OCI-LY1 (cell line): ENCODE results near the gene LEKR1.

Experiments
- H2AFZ ChIP-seq: fragments of 200-600 bp; sonication (generic), shearing (Covaris generic); 2 replicates; pipeline ENCODE4 v1.6.0; 2014; ENCODE audit warnings: antibody characterized with exemption, mild to moderate bottlenecking, low read length
- H3F3A ChIP-seq: fragments of 200-600 bp; sonication (generic), shearing (Covaris generic); 2 replicates; pipeline ENCODE4 v1.6.0; 2014; ENCODE audit warnings: mild to moderate bottlenecking, antibody characterized with exemption, low read length, moderate library complexity; ENCODE audit not compliant: insufficient read depth
- H3K27ac ChIP-seq: fragments of 200-600 bp; sonication (generic); 2 replicates; pipeline ENCODE4 v1.5.1; 2014; ENCODE audit warnings: low read length, mixed run types, mild to moderate bottlenecking, low read depth; ENCODE audit not compliant: poor library complexity, severe bottlenecking
- H3K27me3 ChIP-seq: fragments of 200-600 bp; sonication (generic); 2 replicates; pipeline ENCODE4 v1.6.0; 2014; ENCODE audit warnings: antibody characterized with exemption, mild to moderate bottlenecking, low read length, moderate library complexity; ENCODE audit not compliant: insufficient read depth
- H3K36me3 ChIP-seq: fragments of 200-600 bp; sonication (generic); 2 replicates; pipeline ENCODE4 v1.6.1; 2014; ENCODE audit warnings: mild to moderate bottlenecking, antibody characterized with exemption, low read length, moderate library complexity, mixed read lengths; ENCODE audit not compliant: insufficient read depth
- H3K4me1 ChIP-seq: fragments of 200-600 bp; sonication (generic); 2 replicates; pipeline ENCODE4 v1.5.1; 2014; ENCODE audit warnings: mild to moderate bottlenecking, low read length, moderate library complexity; ENCODE audit not compliant: insufficient read depth, severe bottlenecking
- H3K4me2 ChIP-seq: fragments of 200-600 bp; sonication (generic), shearing (Covaris generic); 2 replicates; pipeline ENCODE4 v1.6.1; 2014; ENCODE audit warnings: low read length
- H3K4me3 ChIP-seq: fragments of 200-600 bp; sonication (generic); 2 replicates; pipeline ENCODE4 v1.5.1; 2014; ENCODE audit warnings: low read length, low read depth, mild to moderate bottlenecking, mixed read lengths; ENCODE audit not compliant: poor library complexity, severe bottlenecking
- H3K79me2 ChIP-seq: fragments of 200-600 bp; shearing (Covaris generic); 2 replicates; pipeline ENCODE4 v1.6.1; 2016; ENCODE audit warnings: mixed run types, low read length, mixed read lengths; ENCODE audit not compliant: insufficient read depth
- H3K9ac ChIP-seq: fragments of 200-600 bp; sonication (generic), shearing (Covaris generic); 2 replicates; pipeline ENCODE4 v1.6.1; 2014; ENCODE audit warnings: mild to moderate bottlenecking, low read length, mixed read lengths
- H3K9me2 ChIP-seq: fragments of 200-600 bp; sonication (generic), shearing (Covaris generic); 2 replicates; pipeline ENCODE4 v1.6.1; 2014; ENCODE audit warnings: low read depth, mild to moderate bottlenecking, low read length, mixed read lengths
- H3K9me3 ChIP-seq: fragments of 200-600 bp; shearing (Covaris generic); 2 replicates; pipeline ENCODE4 v1.6.1; 2014; ENCODE audit warnings: low read length, mixed read lengths
- H4K20me1 ChIP-seq: fragments of 200-600 bp; sonication (generic), shearing (Covaris generic); 2 replicates; pipeline ENCODE4 v1.6.0; 2016; ENCODE audit warnings: mild to moderate bottlenecking, low read length; ENCODE audit not compliant: insufficient read depth
- EZH2 ChIP-seq: fragments of 200-600 bp; sonication (generic), shearing (Covaris generic); IDR thresholded peaks from 2 replicates; pipeline ENCODE4 v1.8.0; 2017; ENCODE audit warnings: borderline replicate concordance, mixed run types, mild to moderate bottlenecking, antibody characterized with exemption, low read length, moderate library complexity, mixed read lengths
- TF ChIP-seq, protein P1 (sequence below): fragments of 200-600 bp; sonication (generic), shearing (Covaris generic); IDR thresholded peaks from 2 replicates; pipeline ENCODE4 v1.5.1; 2017; ENCODE audit warnings: mild to moderate bottlenecking, antibody characterized with exemption, low read length, moderate library complexity, mixed read lengths

LEKR1 gene

DNA sequence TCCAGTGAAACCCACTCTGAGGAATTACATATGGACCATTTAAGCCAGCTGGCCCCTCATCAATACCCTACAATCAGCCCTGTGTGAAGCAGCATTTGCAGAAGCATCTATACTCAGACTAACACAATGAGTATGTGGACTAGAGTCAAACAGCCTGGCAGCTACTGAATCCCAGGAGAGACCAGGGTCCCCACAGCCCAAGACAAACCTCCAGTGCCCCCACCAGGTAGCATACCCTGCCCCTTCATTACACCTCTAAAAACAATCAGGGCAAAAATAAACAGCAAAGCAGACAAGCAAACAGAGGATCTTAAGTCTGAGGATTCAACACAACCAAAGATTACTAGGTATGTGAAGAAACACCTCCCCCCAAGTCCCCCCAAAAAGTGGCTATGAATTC, 157.4 kb downstream of the LEKR1 start:
- TF ChIP-seq EZH2: no peak
- TF ChIP-seq, protein P1, sequence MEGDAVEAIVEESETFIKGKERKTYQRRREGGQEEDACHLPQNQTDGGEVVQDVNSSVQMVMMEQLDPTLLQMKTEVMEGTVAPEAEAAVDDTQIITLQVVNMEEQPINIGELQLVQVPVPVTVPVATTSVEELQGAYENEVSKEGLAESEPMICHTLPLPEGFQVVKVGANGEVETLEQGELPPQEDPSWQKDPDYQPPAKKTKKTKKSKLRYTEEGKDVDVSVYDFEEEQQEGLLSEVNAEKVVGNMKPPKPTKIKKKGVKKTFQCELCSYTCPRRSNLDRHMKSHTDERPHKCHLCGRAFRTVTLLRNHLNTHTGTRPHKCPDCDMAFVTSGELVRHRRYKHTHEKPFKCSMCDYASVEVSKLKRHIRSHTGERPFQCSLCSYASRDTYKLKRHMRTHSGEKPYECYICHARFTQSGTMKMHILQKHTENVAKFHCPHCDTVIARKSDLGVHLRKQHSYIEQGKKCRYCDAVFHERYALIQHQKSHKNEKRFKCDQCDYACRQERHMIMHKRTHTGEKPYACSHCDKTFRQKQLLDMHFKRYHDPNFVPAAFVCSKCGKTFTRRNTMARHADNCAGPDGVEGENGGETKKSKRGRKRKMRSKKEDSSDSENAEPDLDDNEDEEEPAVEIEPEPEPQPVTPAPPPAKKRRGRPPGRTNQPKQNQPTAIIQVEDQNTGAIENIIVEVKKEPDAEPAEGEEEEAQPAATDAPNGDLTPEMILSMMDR: peak; percentile 30
- Histone ChIP-seq H3K79me2 (no peaks in the 10 kb centered on the region), H3K9me3 (no peaks in the 10 kb centered on the region), H3K4me3 (no peak overlapping the region), H3K4me1 (peaks cover 12% of the 10 kb centered on the region), H3K9ac (no peak overlapping the region), H2AFZ (no peak overlapping the region), H3K27ac (no peak overlapping the region), H3K27me3 (no peaks in the 10 kb centered on the region), H3K4me2 (no peak overlapping the region), H3F3A (no peaks in the 10 kb centered on the region), H4K20me1 (no peaks in the 10 kb centered on the region), H3K36me3 (no peaks in the 10 kb centered on the region), H3K9me2 (no peaks in the 10 kb centered on the region)

DNA sequence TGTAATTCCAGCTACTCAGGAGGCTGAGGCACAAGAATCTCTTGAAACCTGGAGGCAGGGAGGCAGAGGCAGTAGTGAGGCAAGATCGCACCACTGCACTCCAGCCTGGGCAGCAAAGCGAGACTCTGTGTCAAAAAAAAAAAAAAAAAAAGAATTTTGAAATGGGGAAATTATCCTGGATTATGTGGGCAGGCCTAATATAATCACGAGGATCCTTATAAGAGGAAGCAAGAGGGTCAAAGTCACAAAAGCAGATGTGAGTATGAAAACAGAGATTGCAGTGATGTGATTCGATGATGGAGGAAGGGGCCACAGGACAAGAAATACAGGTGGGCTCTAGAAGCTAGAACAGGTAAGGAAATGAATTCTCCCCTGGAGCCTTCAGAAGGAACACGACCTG, 159.6 kb downstream of the LEKR1 start:
- Histone ChIP-seq H3K79me2 (no peaks in the 10 kb centered on the region), H3K36me3 (no peaks in the 10 kb centered on the region), H4K20me1 (no peaks in the 10 kb centered on the region), H3K9ac (no peak overlapping the region), H3K27me3 (no peaks in the 10 kb centered on the region), H3K9me2 (no peaks in the 10 kb centered on the region), H2AFZ (no peak overlapping the region), H3F3A (no peaks in the 10 kb centered on the region), H3K27ac (no peak overlapping the region), H3K4me1 (no peaks in the 10 kb centered on the region), H3K9me3 (no peaks in the 10 kb centered on the region), H3K4me2 (no peak overlapping the region), H3K4me3 (no peak overlapping the region)
- TF ChIP-seq, protein P1: no peak
- TF ChIP-seq EZH2: no peak

DNA sequence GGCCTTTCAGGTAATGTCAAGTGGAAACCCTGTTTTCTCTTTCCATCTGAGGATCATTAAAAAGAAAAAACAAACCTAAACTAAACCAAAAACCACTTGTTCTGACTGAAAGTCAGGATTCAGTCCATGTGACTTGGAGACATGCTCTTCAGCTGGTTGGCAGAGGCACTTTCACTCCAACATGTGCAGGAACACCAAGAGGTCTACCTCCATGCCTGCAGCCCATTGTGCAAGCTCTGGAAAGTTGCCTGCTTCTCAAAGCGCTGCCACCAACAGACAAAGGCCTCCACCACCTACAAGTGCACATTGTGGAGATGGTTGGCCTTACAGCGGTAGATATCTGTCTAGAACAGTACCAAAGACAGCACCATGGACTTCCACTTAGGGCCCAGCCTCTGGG, 161.8 kb downstream of the LEKR1 start:
- TF ChIP-seq, protein P1: no peak
- no peak for TF ChIP-seq EZH2

More for the DNA sequence above, 161.8 kb downstream of the LEKR1 start:
- Histone ChIP-seq H3K9ac (no peak overlapping the region), H3K4me1 (no peaks in the 10 kb centered on the region), H4K20me1 (no peaks in the 10 kb centered on the region), H3F3A (no peaks in the 10 kb centered on the region), H3K4me3 (no peak overlapping the region), H3K9me3 (0 out of 2 replicates have a peak, but pooled peaks cover 5% of the 10 kb centered on the region), H3K27ac (no peak overlapping the region), H2AFZ (no peak overlapping the region), H3K9me2 (no peaks in the 10 kb centered on the region), H3K27me3 (no peaks in the 10 kb centered on the region), H3K79me2 (no peaks in the 10 kb centered on the region), H3K36me3 (no peaks in the 10 kb centered on the region), H3K4me2 (no peak overlapping the region)
